ENCODE results near the gene ACVRL1.
A peak's percentile ranks its signal among the peaks of the same experiment; 100 is the strongest.

Gene ACVRL1

DNA sequence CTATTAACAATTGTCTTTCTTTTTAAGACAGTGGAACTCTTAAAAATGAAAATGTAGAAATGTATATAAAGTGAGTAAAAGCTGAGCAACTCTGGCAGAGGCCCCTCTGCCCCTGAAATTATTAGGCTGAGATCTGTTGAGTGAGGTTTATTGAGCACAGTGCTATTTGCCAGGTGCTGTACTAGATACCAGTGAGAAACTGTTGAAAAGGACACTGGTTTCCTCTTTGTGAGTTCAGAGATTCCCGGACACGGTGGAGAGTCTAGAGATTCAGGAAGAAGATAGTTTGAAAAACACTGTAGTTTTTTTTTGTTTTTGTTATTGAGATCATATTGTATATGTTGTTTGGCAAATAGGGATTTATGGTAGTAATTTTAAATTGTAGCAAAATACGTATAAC is 55.4 kb downstream of the ACVRL1 start:
- DNase-seq (ENCODE audit: extremely low spot score), result no peak
- TF ChIP-seq NFRKB (IDR thresholded peaks at IDR 0.05) (no peak), ZNF384 (IDR thresholded peaks at IDR 0.05) (no peak), CTBP1 (IDR thresholded peaks at IDR 0.05; ENCODE audit: borderline replicate concordance) (no peak), FOXM1 (IDR thresholded peaks at IDR 0.05; ENCODE audit: borderline replicate concordance) (no peak), ELF4 (IDR thresholded peaks at IDR 0.05) (no peak), FOXA1 (IDR thresholded peaks at IDR 0.05) (no peak), SP1 (IDR thresholded peaks at IDR 0.05) (no peak), SUZ12 (IDR thresholded peaks at IDR 0.05) (no peak)
- POLR2A ChIA-PET, result no interaction called here
- CTCF ChIA-PET, result interaction anchor here (1.5 to 3.7 kb wide), 2 partner anchors 9 to 18 kb away, joined by 5 to 28 read pairs; no protein-coding TSS in a partner anchor

DNA sequence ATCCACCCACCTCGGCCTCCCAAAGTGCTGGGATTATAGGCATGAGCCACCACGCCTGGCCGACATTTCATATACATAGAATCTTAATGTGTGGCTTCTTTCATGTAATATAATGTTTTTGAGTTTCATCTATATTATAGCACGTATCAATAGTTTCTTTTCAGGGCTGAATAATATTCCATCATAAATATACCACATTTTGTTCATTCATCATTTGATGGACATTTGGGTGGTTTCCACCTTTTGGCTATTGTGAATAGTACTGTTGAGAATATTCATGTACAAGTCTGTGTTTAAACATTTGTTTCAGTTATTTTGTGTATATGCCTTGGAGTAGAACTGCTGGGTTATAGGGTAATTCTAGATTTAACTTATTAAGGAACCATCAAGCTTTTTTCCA is 56.2 kb downstream of the ACVRL1 start:
- TF ChIP-seq L3MBTL2 (conservative IDR thresholded peaks at IDR 0.05) (no peak), CTBP1 (IDR thresholded peaks at IDR 0.05; ENCODE audit: borderline replicate concordance) (no peak), FOXK2 (IDR thresholded peaks at IDR 0.05) (no peak), NFRKB (IDR thresholded peaks at IDR 0.05) (no peak), SP1 (IDR thresholded peaks at IDR 0.05) (no peak), BHLHE40 (IDR thresholded peaks at IDR 0.05; ENCODE audit: borderline replicate concordance) (no peak), TARDBP (IDR thresholded peaks at IDR 0.05) (no peak), FOXA1 (IDR thresholded peaks at IDR 0.05) (no peak), LEF1 (IDR thresholded peaks at IDR 0.05; ENCODE audit: borderline replicate concordance) (no peak)
- ChIA-PET CTCF (no interaction called here), POLR2A (no interaction called here)
- DNase-seq (ENCODE audit: extremely low spot score), result no peak

DNA sequence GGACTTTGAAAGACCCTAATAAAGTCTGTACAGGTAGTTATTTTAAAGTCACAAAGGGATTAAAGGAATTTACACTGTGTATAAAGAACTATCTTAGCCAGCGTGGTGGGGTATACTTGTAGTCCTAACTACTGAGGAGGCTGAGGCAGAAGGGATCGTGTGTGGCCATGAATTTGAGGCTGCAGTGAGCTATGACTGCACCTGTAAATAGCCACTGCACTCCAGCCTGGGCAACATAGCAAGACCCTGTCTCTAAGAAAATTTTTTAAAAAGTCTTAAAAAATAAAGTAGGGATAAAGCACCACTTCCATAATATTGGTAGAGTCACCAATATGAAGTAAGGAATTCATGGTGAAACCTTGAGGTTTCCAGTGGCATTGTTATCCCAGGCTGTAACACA is 62.3 kb downstream of the ACVRL1 start:
- no peak for DNase-seq (ENCODE audit: extremely low spot score)
- ChIA-PET POLR2A (no interaction called here), CTCF (interaction anchor here (1.4 to 3.7 kb wide), 6 partner anchors 8 to 98 kb away, joined by 3 to 28 read pairs (median 7); no protein-coding TSS in a partner anchor)
- TF ChIP-seq BHLHE40 (IDR thresholded peaks at IDR 0.05; ENCODE audit: borderline replicate concordance) (no peak), TARDBP (IDR thresholded peaks at IDR 0.05) (no peak), SP1 (IDR thresholded peaks at IDR 0.05) (no peak), CTBP1 (IDR thresholded peaks at IDR 0.05; ENCODE audit: borderline replicate concordance) (no peak), SUZ12 (IDR thresholded peaks at IDR 0.05) (no peak), FOXM1 (IDR thresholded peaks at IDR 0.05; ENCODE audit: borderline replicate concordance) (no peak), FOXK2 (IDR thresholded peaks at IDR 0.05) (no peak), ZNF384 (IDR thresholded peaks at IDR 0.05) (no peak), NFRKB (IDR thresholded peaks at IDR 0.05) (no peak), FOXA1 (IDR thresholded peaks at IDR 0.05) (no peak), HDGF (IDR thresholded peaks at IDR 0.05; ENCODE audit: borderline replicate concordance) (no peak), L3MBTL2 (conservative IDR thresholded peaks at IDR 0.05) (no peak), LEF1 (IDR thresholded peaks at IDR 0.05; ENCODE audit: borderline replicate concordance) (no peak), ELF4 (IDR thresholded peaks at IDR 0.05) (no peak), ARNT (IDR thresholded peaks at IDR 0.05) (no peak)
- TF ChIP-seq, protein P1, sequence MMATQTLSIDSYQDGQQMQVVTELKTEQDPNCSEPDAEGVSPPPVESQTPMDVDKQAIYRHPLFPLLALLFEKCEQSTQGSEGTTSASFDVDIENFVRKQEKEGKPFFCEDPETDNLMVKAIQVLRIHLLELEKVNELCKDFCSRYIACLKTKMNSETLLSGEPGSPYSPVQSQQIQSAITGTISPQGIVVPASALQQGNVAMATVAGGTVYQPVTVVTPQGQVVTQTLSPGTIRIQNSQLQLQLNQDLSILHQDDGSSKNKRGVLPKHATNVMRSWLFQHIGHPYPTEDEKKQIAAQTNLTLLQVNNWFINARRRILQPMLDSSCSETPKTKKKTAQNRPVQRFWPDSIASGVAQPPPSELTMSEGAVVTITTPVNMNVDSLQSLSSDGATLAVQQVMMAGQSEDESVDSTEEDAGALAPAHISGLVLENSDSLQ (IDR thresholded peaks at IDR 0.05), result no peak

DNA sequence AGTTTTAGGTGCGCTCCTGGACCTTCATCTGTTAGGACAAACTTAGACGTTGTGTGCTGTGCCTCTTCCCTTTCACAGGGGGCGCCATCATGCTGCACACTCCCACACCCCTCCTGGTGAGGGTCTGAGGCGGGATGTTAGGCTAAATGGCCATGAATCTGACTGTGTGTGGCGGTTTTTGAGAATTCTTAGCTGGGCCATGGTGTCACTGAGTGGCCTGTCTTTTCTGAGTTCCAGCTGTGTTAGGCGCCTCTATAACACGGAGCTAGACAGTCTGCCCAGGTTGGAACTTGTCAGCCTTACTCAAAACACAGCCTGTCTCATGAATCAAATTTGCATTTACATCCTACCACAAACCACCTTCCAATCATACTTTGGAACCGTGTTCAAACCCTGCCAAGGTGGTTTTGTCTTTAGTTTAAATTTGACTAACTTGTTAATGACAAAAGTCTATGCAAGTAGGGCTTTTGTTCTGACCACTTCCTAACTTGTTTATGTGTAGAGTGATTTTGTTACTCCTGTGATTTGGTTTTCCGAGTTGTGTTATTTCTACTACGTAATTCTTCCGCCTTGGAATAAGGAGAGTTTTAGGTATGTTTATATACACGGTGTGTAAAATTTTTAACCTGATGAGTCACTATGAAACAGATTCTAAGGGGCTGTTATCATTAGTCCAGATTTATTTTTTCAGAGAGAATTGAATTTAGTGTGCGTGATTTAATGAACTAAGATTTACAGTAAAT is 63.8 kb downstream of the ACVRL1 start:
- peak; percentile 75 for DNase-seq (ENCODE audit: extremely low spot score)

DNA sequence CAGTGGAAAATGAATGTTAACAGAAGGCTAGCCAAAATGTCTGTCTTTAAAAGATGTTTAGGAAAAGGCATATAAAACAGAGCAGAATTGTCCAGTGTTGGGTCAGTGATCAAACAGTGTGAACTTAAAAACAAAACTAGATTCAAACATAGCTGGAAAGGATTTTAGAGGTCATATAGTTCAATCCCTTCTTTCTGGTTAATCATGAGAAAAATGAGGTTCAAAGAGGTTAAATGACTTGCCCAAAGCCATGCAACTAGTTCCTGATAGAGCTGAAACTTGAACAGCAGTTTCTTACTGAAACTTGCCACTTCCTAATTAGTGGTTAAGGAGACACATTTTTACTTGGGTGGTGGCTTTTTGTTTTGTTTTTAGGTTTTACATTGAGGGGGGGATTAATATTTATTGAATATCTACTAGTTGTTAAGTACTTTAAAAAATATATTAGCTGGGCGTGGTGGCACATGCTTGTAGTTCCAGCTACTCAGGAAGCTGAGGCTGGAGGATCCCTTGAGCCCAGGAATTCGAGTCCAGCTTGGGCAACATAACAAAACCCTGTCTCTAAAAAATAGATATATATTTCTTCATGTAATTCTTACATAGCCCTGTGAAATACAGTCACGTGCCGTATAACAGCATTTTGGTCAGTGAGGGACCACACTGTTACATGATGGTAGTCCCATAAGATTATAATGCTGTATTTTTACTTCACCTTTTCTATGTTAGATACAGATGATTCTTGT is 64.5 kb downstream of the ACVRL1 start:
- DNase-seq (ENCODE audit: extremely low spot score), result no peak
- TF ChIP-seq LEF1 (IDR thresholded peaks at IDR 0.05; ENCODE audit: borderline replicate concordance) (no peak), HDGF (IDR thresholded peaks at IDR 0.05; ENCODE audit: borderline replicate concordance) (no peak)
- POLR2A ChIA-PET, result no interaction called here
- CTCF ChIA-PET, result interaction anchor here (1.7 to 3.7 kb wide), 4 partner anchors 11 to 38 kb away, joined by 7 to 28 read pairs (median 11); no protein-coding TSS in a partner anchor

More for the DNA sequence above, 63.8 kb downstream of the ACVRL1 start:
- ChIA-PET CTCF (interaction anchor here (0.6 to 3.7 kb wide), 16 partner anchors 10 to 663 kb away, joined by 3 to 28 read pairs (median 4); no protein-coding TSS in a partner anchor), POLR2A (interaction anchor here (1.2 kb wide), 1 partner anchor 20 kb away, joined by 4 read pairs; the partner anchor contains the start of gene ACVR1B)
- TF ChIP-seq ARNT (IDR thresholded peaks at IDR 0.05), result no peak
- TF ChIP-seq NFRKB (IDR thresholded peaks at IDR 0.05), result no peak
- no peak for TF ChIP-seq CTBP1 (IDR thresholded peaks at IDR 0.05; ENCODE audit: borderline replicate concordance)
- TF ChIP-seq BHLHE40 (IDR thresholded peaks at IDR 0.05; ENCODE audit: borderline replicate concordance), result no peak
- TF ChIP-seq, protein P1 (IDR thresholded peaks at IDR 0.05), result no peak
- no peak for TF ChIP-seq FOXA1 (IDR thresholded peaks at IDR 0.05)
- no peak for TF ChIP-seq FOXK2 (IDR thresholded peaks at IDR 0.05)
- TF ChIP-seq TARDBP (IDR thresholded peaks at IDR 0.05), result no peak
- TF ChIP-seq SP1 (IDR thresholded peaks at IDR 0.05), result no peak
- no peak for TF ChIP-seq LEF1 (IDR thresholded peaks at IDR 0.05; ENCODE audit: borderline replicate concordance)
- TF ChIP-seq ZNF384 (IDR thresholded peaks at IDR 0.05), result no peak
- TF ChIP-seq L3MBTL2 (conservative IDR thresholded peaks at IDR 0.05), result no peak

DNA sequence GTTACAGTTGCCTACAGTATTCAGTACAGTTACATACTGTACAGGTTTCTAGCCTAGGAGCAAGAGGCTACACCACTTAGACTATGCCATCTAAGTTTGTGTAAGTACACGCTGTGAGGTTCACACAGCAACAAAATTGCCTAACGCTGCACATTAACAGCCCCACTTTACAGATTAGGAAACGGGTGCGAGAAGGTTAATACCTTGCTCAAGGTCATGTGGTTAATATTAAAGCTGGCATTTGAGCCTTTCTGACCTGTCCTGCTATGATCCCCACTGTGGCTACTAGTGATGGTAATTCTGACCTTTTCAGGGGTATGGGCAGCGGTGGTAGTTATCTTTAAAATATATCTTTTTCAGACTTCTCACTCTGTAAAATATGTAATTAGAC is 65.1 kb downstream of the ACVRL1 start:
- ChIA-PET CTCF (interaction anchor here (3.7 kb wide), 1 partner anchor 11 kb away, joined by 28 read pairs; no protein-coding TSS in a partner anchor), POLR2A (no interaction called here)
- no peak for TF ChIP-seq BHLHE40 (IDR thresholded peaks at IDR 0.05; ENCODE audit: borderline replicate concordance)
- DNase-seq (ENCODE audit: extremely low spot score), result no peak

Data from HEK293T (cell line).